ENCODE results near the gene DISC1. TPM values are rescaled to one million over a fixed set of nuclear protein-coding genes. Genes with fewer than 3 reads are reported as not detected.
A peak's percentile ranks its signal among the peaks of the same experiment; 100 is the strongest.

Gene DISC1
- total RNA-seq, 2 experiments from 2014 or later: 9.8 to 11.2 TPM

GRCh38 chr1:231861541-231862481 is 235.2 kb downstream of the DISC1 start:
- H3K9me3 Mint-ChIP-seq: no peaks in the 10 kb centered on the region
- no peaks in the 10 kb centered on the region for H3K27me3 Mint-ChIP-seq
- ATAC-seq (ENCODE audit: low read depth) (no peak), DNase-seq (no peak)
- H3K4me1 Mint-ChIP-seq: peaks cover 3% of the 10 kb centered on the region
- H3K36me3 Mint-ChIP-seq: no peaks in the 10 kb centered on the region
- no peak overlapping the region for H3K4me3 Mint-ChIP-seq
- POLR2A ChIA-PET: no interaction called here
- H3K27ac Mint-ChIP-seq: no peak overlapping the region

GRCh38 chr1:231862611-231863010 is 236.0 kb downstream of the DISC1 start:
- no peak for DNase-seq
- no peak for ATAC-seq (ENCODE audit: low read depth)
- H3K4me3 Mint-ChIP-seq: no peak overlapping the region
- H3K4me1 Mint-ChIP-seq: peaks cover 3% of the 10 kb centered on the region
- no peaks in the 10 kb centered on the region for H3K9me3 Mint-ChIP-seq
- no peak overlapping the region for H3K27ac Mint-ChIP-seq
- H3K36me3 Mint-ChIP-seq: no peaks in the 10 kb centered on the region
- H3K27me3 Mint-ChIP-seq: no peaks in the 10 kb centered on the region
- POLR2A ChIA-PET: no interaction called here

GRCh38 chr1:231865331-231865730 is 238.7 kb downstream of the DISC1 start:
- Mint-ChIP-seq H3K27me3 (no peaks in the 10 kb centered on the region), H3K27ac (no peak overlapping the region), H3K9me3 (no peaks in the 10 kb centered on the region), H3K4me1 (peaks cover 8% of the 10 kb centered on the region), H3K36me3 (no peaks in the 10 kb centered on the region), H3K4me3 (no peak overlapping the region)
- ATAC-seq (ENCODE audit: low read depth): no peak
- POLR2A ChIA-PET: no interaction called here
- no peak for DNase-seq

GRCh38 chr1:231866392-231867331 is 240.1 kb downstream of the DISC1 start:
- Mint-ChIP-seq H3K27ac (no peak overlapping the region), H3K9me3 (no peaks in the 10 kb centered on the region), H3K4me1 (peaks cover 12% of the 10 kb centered on the region), H3K27me3 (no peaks in the 10 kb centered on the region), H3K36me3 (no peaks in the 10 kb centered on the region), H3K4me3 (no peak overlapping the region)
- DNase-seq (peak; percentile 39), ATAC-seq (ENCODE audit: low read depth) (no peak)
- POLR2A ChIA-PET: no interaction called here

- POLR2A ChIA-PET: no interaction called here
- no peaks in the 10 kb centered on the region for H3K27me3 Mint-ChIP-seq
- no peaks in the 10 kb centered on the region for H3K36me3 Mint-ChIP-seq
- no peaks in the 10 kb centered on the region for H3K9me3 Mint-ChIP-seq
- ATAC-seq (ENCODE audit: low read depth) (no peak), DNase-seq (no peak)
- H3K27ac Mint-ChIP-seq: no peak overlapping the region
- no peak overlapping the region for H3K4me3 Mint-ChIP-seq
- peaks cover 18% of the 10 kb centered on the region for H3K4me1 Mint-ChIP-seq
Measured at GRCh38 chr1:231867607-231868006, 241.0 kb downstream of the DISC1 start.

GRCh38 chr1:231869364-231869763 is 242.8 kb downstream of the DISC1 start:
- no peaks in the 10 kb centered on the region for H3K9me3 Mint-ChIP-seq
- POLR2A ChIA-PET: no interaction called here
- DNase-seq (no peak), ATAC-seq (ENCODE audit: low read depth) (no peak)
- no peaks in the 10 kb centered on the region for H3K27me3 Mint-ChIP-seq
- no peaks in the 10 kb centered on the region for H3K36me3 Mint-ChIP-seq
- H3K4me3 Mint-ChIP-seq: no peak overlapping the region
- no peak overlapping the region for H3K27ac Mint-ChIP-seq
- H3K4me1 Mint-ChIP-seq: peaks cover 18% of the 10 kb centered on the region

- H3K36me3 Mint-ChIP-seq: peaks cover 2% of the 10 kb centered on the region
- peaks cover 7% of the 10 kb centered on the region for H3K9me3 Mint-ChIP-seq
- no peaks in the 10 kb centered on the region for H3K27me3 Mint-ChIP-seq
- ATAC-seq (ENCODE audit: low read depth) (no peak), DNase-seq (no peak)
- peaks cover 18% of the 10 kb centered on the region for H3K4me1 Mint-ChIP-seq
- H3K4me3 Mint-ChIP-seq: no peak overlapping the region
- no peak overlapping the region for H3K27ac Mint-ChIP-seq
- POLR2A ChIA-PET: no interaction called here
Measured at GRCh38 chr1:231871471-231871870, 244.9 kb downstream of the DISC1 start.

- ATAC-seq (ENCODE audit: low read depth): peak; percentile 47
Measured at GRCh38 chr1:231871878-231872277, 245.3 kb downstream of the DISC1 start.

GRCh38 chr1:231872461-231872910 is 245.9 kb downstream of the DISC1 start:
- H3K27ac Mint-ChIP-seq: no peak overlapping the region
- H3K9me3 Mint-ChIP-seq: peaks cover 7% of the 10 kb centered on the region
- POLR2A ChIA-PET: no interaction called here
- no peak for DNase-seq
- H3K4me1 Mint-ChIP-seq: peaks cover 18% of the 10 kb centered on the region
- H3K4me3 Mint-ChIP-seq: peak overlapping the region; percentile 12
- H3K36me3 Mint-ChIP-seq: peaks cover 2% of the 10 kb centered on the region
- no peaks in the 10 kb centered on the region for H3K27me3 Mint-ChIP-seq
- ATAC-seq (ENCODE audit: low read depth): no peak

More at GRCh38 chr1:231871878-231872277, 245.3 kb downstream of the DISC1 start:
- H3K4me3 Mint-ChIP-seq: peak overlapping the region; percentile 12
- no peaks in the 10 kb centered on the region for H3K27me3 Mint-ChIP-seq
- peaks cover 18% of the 10 kb centered on the region for H3K4me1 Mint-ChIP-seq
- H3K27ac Mint-ChIP-seq: no peak overlapping the region
- H3K9me3 Mint-ChIP-seq: peaks cover 7% of the 10 kb centered on the region
- DNase-seq: no peak
- H3K36me3 Mint-ChIP-seq: peaks cover 2% of the 10 kb centered on the region
- POLR2A ChIA-PET: no interaction called here

- no peak for ATAC-seq (ENCODE audit: low read depth)
- DNase-seq: no peak
- H3K4me1 Mint-ChIP-seq: no peaks in the 10 kb centered on the region
- H3K36me3 Mint-ChIP-seq: peaks cover 2% of the 10 kb centered on the region
- H3K9me3 Mint-ChIP-seq: peaks cover 7% of the 10 kb centered on the region
- H3K4me3 Mint-ChIP-seq: no peak overlapping the region
- H3K27ac Mint-ChIP-seq: no peak overlapping the region
- H3K27me3 Mint-ChIP-seq: no peaks in the 10 kb centered on the region
- POLR2A ChIA-PET: no interaction called here
Measured at GRCh38 chr1:231878737-231879136, 252.1 kb downstream of the DISC1 start.

- no peaks in the 10 kb centered on the region for H3K27me3 Mint-ChIP-seq
- H3K36me3 Mint-ChIP-seq: peaks cover 2% of the 10 kb centered on the region
- H3K4me3 Mint-ChIP-seq: no peak overlapping the region
- POLR2A ChIA-PET: no interaction called here
- DNase-seq (no peak), ATAC-seq (ENCODE audit: low read depth) (no peak)
- no peaks in the 10 kb centered on the region for H3K4me1 Mint-ChIP-seq
- H3K9me3 Mint-ChIP-seq: peaks cover 7% of the 10 kb centered on the region
- H3K27ac Mint-ChIP-seq: no peak overlapping the region
Measured at GRCh38 chr1:231879296-231879695, 252.7 kb downstream of the DISC1 start.

- H3K9me3 Mint-ChIP-seq: no peaks in the 10 kb centered on the region
- H3K27me3 Mint-ChIP-seq: no peaks in the 10 kb centered on the region
- no peaks in the 10 kb centered on the region for H3K4me1 Mint-ChIP-seq
- no peak overlapping the region for H3K4me3 Mint-ChIP-seq
- no peak for DNase-seq
- ATAC-seq (ENCODE audit: low read depth): no peak
- POLR2A ChIA-PET: no interaction called here
- no peaks in the 10 kb centered on the region for H3K36me3 Mint-ChIP-seq
- H3K27ac Mint-ChIP-seq: no peak overlapping the region
Measured at GRCh38 chr1:231882333-231882732, 255.7 kb downstream of the DISC1 start.

GRCh38 chr1:231882790-231883189 is 256.2 kb downstream of the DISC1 start:
- DNase-seq: no peak
- Mint-ChIP-seq H3K27me3 (no peaks in the 10 kb centered on the region), H3K4me3 (no peak overlapping the region), H3K9me3 (no peaks in the 10 kb centered on the region), H3K36me3 (no peaks in the 10 kb centered on the region), H3K4me1 (no peaks in the 10 kb centered on the region), H3K27ac (no peak overlapping the region)
- ATAC-seq (ENCODE audit: low read depth): no peak
- POLR2A ChIA-PET: no interaction called here
